SK-N-DZ (cell line): ENCODE data around the gene TMEM164.

ENCODE experiments used
- DNase-seq: peaks from one replicate; pipeline ENCODE4 v3.0.0-alpha.2; 2015; ENCODE audit warnings: low spot score

TMEM164 gene

DNA sequence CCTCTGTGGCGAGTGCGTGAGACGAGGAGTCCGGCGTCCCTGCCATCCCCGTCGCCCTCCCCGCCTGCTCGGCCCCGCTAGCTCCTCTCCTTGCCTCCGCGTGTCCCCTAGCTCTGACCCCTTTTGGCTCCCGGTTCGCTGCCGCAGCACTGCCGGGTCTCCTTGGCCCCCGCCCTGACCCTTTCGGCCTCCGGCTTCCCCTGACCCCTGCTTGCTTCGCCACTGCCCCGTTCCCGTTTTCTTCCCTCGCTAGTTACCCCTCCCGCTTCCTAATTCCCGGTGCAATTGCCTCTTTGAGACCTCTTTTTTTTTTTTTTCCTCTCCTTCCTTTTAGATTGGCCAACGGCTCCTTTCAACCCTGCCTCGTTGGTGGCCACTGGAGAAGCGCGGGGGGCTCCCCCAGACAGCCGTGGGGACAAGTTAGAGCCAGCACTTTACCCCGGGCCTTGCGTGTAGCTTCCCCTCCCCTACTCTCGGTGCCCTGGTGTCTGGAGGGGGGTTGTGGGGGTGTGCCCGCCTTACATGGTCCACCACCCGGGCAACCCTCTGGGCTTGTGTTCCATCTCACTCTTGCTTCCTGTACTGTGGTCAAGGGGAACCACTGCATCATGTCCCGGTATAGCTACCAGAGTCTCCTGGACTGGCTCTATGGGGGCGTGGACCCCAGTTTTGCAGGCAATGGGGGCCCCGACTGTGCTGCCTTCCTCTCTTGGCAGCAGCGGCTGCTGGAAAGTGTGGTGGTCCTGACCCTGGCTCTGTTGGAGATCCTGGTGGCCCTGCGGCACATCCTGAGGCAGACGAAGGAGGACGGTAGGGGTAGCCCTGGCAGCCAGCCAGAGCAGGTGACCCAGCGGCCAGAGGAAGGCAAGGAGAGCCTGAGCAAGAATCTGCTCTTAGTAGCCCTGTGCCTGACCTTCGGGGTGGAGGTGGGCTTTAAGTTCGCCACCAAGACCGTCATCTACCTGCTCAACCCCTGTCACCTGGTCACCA is 548 bp downstream of the TMEM164 start:
- peak; percentile 15 for DNase-seq

DNA sequence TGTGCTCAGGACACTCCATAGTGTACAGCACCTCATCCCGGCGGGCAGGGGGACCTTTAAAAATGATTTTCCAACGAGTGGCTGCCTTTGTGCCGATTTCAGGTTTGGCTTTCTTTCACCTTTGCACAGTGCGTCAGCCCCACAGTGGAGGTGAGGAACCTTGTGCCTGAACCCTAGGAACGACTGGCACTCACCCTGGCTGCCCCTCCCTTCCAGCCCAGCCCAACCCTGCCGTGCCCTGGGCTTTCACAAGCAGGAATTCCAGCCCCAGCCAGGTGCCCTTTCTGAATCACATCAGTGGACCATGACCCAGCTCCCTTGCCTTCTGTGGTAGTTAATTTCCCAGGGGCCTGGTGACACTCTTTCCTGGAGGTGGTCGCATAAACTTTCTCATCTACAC is 1.3 kb downstream of the TMEM164 start:
- no peak for DNase-seq

DNA sequence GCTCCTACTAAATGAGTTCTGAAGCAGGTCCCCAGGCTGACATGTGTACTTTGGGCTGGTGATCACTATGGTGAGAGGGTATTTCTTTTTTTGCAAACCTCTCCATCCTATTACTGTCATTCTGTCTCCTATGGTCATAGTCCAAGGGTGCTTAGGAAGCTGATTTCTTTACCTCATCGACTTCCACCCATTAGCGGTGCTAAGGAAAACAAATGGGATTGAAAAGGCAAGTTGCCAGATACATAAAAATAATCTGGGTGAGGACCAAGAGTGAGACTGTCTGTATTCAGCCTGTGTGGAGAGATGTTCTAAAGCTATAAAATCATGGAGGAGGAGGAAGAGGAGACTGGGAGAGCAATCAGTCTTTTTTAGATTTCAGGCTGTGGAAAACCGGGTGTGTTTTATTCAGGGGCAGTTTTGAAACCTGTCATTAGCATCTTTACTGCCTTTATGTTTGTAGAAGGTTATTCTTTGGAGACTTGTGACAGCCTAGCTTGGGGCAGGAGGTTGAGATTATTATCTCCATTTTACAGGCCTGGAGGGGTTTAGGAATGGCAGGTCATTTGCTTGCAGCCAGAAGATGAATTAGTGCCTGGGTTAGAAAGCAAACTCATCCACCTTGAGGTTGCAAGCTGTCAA is 1.9 kb downstream of the TMEM164 start:
- DNase-seq: no peak

DNA sequence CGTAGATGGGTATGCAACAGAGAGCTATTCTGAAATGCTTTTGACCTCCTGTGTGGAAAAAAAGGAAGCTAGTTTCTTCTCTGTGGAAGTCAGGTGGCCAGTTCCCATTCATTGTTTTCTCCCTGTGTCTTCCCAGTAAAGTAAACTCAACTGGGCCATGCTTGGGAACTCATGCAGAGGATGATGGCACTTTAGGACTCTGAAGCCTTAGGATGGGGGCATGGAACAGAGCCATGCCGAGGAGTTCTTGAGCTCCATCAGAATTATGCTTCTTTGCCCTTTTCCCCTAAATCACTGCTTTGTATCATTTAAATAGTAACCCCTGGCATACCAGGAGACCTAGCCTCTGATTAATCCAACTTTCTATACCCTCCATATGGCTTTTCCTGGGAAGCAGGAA is 3.2 kb downstream of the TMEM164 start:
- DNase-seq: no peak

DNA sequence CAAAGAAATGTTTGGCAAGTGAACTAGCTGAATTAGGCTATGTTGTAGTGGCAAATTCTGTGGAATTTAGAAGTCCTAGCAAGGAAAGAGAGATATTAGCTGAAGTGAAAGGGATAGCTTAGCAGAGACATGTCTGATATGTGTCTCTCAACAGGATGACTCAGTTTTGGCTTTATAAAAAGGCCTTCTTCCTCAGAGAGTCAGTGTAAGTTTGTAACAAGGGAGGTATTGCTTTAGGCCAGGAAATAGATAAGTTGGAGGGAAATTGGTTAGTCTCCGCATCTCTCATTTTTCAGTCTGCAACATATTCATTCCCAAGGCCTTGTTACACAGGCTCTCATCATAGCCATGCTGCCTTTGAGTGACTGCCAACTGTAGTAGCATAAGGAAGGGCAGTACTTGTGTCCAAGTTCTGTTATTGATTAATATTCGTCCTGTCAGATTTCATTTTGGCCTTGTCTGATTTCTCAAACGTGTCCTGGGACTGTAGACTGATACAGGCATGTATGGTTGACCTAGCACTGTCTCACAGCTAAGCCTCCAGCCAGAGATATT is 4.0 kb downstream of the TMEM164 start:
- DNase-seq: no peak

DNA sequence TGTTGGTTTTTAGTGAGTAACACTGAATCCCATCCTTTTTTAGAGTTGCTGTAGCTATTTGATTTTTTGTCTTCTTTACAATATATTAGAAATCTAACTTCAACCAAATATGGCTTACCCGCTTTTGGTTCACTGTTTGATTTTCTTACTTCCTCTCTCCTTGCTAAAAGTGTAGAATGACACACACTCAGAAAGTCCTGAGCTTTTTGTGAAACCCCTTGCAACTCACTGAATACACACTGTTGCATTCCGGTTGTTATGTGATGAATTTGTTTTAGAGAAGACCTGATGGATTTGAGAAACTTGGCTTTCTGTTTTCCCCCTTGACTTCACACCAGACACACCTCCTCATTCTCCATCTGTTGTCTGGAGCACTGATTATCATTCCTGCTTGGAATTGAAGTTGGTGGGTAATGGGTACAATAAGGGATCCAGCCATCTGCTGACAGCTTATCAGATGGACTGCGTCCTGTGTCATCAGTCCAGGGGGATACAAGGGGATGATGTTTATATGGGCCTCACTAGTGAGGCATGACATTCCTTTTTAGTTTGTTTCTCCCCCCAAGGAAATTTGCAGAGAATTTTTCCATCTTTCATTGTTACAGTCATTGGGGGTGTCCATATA is 5.2 kb downstream of the TMEM164 start:
- peak; percentile 58 for DNase-seq

DNA sequence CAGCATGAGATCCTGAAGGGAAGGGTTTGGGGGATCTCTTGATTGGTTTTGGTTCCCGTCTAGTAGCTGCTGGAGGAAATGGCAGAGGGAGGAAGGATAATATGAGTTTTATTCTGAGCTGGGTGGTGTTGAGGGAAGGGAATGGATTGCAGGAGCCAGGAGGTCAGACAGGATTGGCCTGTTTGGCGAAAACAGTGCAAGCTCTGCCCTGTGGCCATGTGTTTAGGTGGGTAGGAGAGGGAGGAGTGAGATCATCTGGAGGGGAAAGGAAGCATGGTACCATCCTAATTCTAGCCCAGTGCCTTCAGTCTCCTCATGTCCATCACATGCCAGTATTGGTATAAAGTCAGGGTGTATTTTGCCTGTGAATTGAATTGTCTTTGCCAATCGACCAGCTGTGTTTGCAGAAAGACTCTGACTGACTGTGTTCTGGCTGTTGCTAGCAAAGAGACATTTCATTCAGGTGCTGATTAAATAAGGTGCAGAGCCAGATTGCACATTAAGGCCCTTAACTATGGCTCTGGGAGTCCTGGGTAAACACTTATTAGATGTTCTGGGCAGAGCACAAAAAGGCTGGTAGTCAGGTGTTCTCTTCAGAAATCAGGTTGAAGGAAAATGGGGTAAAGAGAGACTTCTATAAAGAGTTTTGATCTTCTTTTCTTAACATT is 10.0 kb downstream of the TMEM164 start:
- DNase-seq: no peak

DNA sequence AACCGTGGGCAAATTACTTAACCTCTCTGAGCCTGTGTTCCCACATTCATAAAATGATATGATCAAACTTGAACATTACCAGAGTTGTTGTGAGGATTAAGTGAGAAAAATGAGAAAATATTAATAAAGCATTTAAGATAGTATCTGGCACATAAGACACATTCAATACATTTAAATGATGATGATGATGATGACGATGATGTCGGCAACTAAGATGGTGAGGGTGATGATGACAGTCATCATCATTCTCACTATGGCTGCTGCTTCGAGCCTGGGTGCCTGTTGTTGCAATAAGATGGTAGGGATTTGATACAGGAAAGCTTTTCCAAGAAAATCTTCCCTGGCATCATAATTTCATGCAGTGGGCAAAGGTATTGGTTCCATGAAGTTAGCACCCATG is 11.1 kb downstream of the TMEM164 start:
- DNase-seq: no peak

DNA sequence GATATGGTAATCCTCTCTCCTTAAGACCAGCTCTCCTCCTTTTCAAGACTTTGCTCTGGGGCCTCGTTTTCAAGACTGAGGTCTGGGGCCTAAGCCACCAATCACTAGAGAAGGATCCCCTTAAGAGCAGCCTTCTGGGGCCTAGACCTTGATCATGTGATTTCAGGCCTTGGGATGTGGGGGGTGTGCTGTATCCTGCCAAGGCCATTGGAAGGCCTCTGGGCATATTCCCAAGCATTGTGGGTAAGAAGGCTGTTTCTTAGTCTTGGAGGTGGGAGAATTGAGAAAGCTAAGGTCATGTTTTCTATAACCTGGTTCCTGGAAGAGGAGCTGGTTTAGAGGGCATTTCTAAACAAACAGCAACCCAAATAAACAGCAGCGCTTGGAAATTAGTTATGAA is 12.1 kb downstream of the TMEM164 start:
- no peak for DNase-seq

DNA sequence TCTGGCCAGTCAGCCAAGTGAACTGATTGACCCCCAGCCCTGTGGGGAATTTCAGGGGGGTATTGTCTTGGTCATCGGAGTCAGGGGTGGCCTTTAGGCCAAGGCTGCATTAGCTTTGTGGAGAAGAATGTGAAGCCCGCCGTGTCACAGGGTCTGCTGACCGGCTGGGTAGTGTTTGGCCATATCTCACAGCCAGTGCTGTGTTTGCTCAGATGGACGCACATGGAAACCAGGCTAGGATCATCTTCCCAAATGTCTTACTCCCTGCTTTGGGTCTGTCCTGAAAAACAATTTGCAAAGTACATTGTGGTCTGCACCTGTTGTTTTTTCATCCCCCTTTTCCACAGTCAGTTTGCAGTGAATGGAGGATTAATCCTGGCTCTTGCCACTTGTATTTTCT is 13.0 kb downstream of the TMEM164 start:
- no peak for DNase-seq

DNA sequence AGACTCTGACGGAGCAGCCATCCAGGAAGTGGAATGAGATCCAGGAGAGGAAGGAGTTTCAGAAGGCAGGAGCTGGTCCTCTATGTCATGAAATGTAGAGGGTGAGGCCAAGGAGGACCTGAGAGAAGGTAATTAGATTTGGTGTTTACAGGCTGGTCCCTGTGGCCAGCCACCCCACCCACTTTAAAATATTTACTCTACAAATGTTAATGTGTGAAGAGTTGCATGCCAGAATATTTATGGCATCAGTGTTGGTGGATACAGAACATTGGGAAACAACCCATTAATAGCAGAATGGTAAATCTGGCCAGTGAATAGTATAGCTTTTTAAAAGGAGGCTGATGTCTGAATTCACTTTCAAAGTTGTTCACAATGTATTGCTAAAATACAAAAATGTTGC is 17.6 kb downstream of the TMEM164 start:
- DNase-seq: no peak

DNA sequence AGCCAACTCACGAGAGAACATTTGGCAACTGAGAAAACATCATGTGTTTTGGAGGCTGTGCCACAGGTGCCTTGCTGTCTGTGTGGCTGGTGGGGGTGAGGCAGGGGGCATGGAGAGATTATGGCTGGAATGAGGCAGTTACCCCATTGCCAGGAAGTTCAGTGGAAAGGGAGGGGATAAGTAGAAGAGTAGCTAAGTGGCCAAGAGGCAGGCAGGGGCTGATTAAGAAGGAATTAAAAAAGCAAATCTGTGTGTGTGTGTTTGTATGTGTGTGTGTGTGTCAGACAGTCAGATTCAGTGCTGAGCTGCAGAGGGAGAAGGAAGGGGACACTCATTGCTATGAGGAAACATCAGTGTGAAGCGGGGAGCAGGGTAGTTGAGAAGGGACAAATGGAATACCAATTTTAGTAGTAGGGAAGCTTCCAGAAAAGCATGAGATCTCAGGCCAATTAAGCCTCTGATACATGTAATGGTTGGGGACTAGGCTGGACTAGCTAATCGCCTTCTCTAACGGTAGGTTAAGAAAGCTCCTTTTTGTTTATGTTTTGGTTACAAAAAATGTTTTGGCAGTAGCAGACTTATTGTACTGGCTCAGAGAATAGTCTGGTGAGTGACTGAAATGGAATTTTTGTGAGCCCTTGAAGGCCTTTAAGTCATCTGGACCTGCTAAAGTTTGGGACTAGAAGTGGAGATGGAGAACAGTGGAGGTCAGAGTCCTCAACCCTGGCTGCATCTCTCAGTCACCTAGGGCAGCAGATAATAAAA is 18.5 kb downstream of the TMEM164 start:
- DNase-seq: no peak

DNA sequence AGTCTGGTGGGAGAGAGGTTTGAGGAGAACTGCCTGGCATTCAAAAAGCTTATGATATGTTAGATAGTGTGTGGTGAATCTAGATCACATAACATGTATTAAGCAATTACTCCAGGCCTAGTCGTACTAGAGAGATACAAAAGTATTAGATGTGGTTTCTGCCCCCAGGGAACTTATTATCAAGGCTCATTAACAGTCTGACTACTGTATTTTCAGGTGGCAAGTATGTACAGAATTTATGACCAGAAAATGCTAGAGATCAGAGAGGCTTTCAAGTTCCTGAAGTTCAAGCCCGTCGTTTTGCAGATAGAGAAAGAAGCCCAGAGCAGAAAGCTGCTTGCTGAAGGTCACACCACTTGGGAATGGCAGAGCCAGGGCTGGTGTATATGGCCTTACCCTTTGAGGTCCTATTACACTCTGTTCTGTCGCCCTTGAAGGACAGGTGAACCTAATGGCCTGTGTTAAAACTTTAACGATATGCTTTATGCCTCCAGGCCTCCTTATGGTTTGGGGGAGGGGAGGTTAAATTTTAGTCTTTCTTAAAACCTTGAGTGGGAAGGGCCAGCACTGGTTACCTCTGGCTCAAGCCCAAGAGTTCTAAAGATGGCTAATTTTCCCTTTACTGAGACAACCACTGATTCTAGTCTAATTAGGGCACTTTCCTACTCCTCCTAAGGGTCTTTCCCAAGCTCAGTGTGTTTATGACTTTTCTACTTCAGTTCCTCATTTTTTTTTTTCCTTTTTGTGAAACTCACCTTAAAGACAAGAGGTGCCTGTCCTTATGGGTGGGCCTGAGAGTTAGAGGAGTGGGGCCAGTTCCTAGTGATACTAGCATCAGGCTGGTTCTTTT is 19.9 kb downstream of the TMEM164 start:
- DNase-seq: no peak

DNA sequence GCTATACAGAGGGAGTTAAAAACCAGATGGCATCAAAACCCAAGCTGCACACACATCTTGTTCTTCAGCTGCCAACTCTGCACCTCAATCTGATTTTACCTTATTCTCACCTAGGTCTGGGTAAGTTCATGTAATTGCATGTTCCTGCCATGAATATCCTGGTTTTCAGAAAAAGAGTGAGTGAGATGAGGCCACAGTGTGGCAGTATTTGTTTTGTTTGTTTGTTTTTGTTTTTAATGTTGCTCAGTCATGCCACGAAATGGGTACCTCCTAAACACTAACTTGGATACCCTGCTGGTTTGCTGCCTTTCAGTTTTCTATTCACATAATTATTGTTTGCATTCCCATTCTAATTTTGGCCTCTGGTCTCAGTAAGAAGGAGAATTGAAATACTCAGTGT is 22.5 kb downstream of the TMEM164 start:
- DNase-seq: no peak

DNA sequence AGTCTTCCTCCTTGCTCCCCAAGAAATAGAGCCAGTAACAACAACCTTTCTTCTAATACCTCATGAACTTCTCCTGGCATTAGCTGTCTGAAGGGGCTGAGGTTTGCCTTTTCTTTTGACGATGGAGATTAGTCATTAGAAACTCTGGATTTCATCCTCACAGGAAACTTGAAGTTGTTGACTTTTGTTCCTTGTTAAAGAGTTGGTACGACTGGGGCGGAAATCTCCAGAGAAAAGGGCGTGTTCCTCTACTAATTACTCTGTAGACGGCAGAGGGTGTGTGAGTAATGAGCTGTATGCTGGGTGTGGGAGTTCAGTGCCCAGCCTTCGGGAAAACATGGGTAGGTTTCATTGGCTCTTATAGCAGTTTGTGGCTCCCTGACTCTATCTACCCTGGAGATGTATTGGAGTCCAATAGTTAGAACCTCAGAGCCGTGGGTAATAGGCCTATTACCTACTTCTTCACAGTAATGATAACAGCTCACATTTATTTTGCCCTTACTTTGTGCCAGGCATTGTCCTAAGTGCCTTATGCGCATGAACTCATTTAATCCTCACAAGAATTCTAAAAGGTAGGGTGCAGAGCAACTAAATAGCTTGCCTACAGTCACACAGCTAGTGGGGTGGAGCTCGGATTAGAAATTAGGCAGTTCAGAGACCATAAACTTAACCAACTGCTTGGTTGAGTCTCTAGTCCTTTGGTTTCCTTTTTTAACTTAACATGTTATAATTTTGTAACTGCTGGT is 23.4 kb downstream of the TMEM164 start:
- DNase-seq: no peak

DNA sequence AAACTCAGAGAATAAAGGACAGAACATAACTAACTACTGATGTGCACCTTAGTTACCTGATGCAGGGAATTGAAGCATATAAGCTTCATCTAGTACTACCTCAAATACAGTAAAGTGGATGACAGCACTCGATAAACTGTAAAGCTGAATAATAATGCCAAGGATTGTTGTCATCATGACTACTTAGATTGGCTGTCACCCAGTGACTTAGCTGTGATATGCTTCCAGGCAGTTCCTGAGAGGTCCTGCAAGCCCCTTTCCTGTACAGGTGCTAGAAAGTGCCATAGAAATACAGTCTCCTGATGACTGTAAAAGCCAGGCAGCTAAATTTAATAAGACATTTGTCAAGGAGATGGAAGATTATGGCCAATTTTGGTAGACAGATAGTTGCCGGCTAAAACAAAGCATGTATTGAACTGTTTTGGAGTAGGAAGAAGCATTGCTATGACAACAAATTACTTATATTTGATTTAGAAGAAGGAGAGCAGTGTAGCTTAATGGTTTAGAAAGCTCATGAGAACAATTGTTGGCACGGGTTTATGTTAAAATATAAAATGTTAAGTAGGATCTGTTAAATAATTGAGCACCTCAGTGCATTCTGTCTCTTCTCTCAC is 29.7 kb downstream of the TMEM164 start:
- DNase-seq: peak; percentile 17

DNA sequence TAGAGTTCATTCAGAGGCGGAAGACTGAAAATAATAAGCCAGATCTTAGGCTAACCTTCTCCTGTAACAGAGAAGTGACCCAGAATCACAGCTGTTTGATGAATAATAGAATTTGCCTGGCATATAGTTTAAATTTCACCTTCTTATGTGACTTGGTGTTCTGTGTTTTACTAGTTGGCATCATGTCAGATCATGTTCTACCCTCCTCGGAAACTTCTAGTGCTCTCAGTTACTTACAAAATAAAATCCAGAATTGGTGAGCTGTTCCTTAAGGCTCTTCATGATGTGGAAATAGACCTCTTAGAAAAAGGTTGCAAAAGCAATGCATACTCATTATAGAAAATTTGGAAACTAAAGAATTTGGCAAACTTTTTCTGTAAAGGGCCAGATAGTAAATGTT is 31.1 kb downstream of the TMEM164 start:
- no peak for DNase-seq

DNA sequence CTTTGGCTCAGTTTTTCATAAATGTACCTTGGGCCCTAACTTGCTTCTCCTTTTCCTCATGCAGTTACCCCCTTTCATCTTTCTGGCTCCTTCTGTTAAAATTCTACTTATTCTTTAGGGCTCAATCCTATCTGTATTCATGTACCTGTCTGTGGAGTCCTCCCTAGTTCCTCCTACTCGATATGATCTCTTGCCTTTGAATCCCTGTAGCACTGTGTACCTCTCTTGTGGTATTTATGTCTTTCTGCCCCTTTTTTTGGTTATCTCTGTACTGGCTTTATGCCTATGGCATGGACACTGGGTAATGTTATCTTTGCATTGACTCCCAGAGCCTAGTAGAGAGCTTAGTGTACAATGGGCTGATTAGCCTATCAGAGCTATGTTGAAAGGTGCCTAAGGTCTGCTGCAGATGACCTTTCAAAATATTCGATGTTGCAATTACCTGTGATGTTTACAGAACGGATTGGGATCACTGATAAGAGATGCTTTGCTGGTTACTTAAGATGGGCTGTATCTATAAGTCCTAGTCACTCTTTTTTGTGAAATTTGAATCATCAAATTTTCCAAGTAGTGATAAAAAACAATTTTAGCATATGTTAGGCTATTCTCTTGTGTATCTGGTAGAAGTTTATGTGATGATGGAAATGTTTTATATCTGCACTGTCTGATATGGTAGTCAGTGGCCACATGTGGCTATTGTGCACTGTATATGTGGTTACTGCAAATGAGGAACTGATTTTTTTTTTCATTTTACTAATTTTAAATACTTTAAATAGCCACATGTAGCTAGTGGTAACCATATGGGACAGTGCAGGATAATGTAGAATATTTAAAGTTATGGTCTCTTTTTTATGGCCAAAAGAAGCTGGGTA is 33.5 kb downstream of the TMEM164 start:
- DNase-seq: no peak
